Fibroblast of lung (primary cell): ENCODE results near the gene DNAJC8.

ENCODE experiments used
- CTCF ChIP-seq, 2 donors: IDR thresholded peaks in 1 of 2; conservative IDR thresholded peaks in 1 of 2; 1 replicate in 1 of 2; 2 replicates in 1 of 2; pipeline ENCODE4 v1.5.1; 2011 to 2012; ENCODE audit warnings: low read length in 2 of 2, control low read depth in 1 of 2, inconsistent platforms in 1 of 2, low read depth in 1 of 2, mild to moderate bottlenecking in 1 of 2
- EZH2 ChIP-seq: IDR thresholded peaks from 2 replicates; pipeline ENCODE4 v1.5.1; 2012; ENCODE audit warnings: low read length, control low read depth, mild to moderate bottlenecking; ENCODE audit errors: missing control alignments

DNA sequence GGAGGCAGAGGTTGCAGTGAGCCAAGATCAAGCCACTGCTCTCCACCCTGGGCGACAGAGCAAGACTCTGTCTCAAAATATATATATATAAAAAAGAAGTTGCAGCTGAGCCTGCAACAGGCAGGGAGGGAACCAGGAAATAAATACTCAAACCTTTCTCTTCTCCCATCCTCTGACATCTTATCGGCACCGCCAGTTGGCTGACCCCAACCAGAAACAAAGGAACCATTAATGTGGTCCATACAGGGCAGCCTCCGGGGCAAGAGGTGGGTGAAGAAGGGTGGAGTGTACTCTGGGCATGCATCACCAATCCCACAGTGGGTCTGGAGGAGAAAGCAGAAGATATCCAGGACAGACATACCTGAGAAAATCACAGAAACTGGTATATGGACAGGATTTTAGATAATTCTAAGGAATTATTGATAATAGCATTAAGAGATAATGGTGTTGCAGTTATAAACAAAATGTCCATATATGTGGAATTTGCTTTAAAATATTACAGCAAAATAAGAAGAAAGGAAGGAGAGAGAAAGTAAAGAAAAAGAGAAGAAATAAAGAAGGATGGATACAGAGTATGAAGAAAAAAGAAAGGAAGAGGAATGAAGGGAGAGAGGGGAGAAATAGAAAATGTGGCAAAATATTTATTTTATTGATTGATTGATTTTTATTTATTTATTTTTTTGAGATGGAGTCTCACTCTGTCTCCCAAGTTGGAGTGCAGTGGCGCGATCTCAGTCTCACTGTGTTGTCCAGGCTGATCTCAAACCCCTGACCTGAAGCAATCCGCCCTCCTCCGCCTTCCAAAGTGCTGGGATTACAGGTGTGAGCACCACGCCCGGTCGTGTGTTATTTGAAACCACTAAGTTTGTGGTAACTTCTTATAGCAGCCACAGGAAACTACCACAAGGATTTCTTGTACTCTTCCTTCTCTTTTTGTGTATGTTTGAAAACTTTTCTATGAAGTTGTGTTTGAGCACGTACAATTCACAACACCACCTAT, 52.2 kb downstream of the DNAJC8 start:
- no peak for TF ChIP-seq CTCF (conservative IDR thresholded peaks at IDR 0.05 in 1 of 2, IDR thresholded peaks at IDR 0.05 in 1 of 2; ENCODE audit: low read depth in 1 of 2, low read length in 2 of 2)
- no peak for TF ChIP-seq EZH2
